Body of pancreas (tissue), 4 donors: ENCODE measurements around the gene ACP3. TPM values are rescaled to one million over a fixed set of nuclear protein-coding genes. Genes with fewer than 3 reads are reported as not detected.

Source experiments
- ATAC-seq: fragments of 150-250 bp; one replicate; pipeline ENCODE4 v1.9.1; 2016
- DNase-seq, 4 donors: peaks; one replicate each; pipeline ENCODE4 v3.0.0-alpha.2; 2019
- H3K27ac ChIP-seq, 4 donors: fragments of 200-600 bp; sonication (generic); 1 replicate in 3 of 4; 2 replicates in 1 of 4; pipeline versions ENCODE4 v1.5.1 to v1.6.1; 2016 to 2019; ENCODE audit warnings: mild to moderate bottlenecking in 1 of 4, mixed read lengths in 1 of 4, moderate library complexity in 1 of 4
- H3K27me3 ChIP-seq, 2 donors: fragments of 200-600 bp; sonication (generic); one replicate each; pipeline ENCODE4 v1.6.0; 2016; ENCODE audit warnings: mild to moderate bottlenecking in 1 of 2
- H3K36me3 ChIP-seq, 2 donors: fragments of 200-600 bp; sonication (generic); replicated peaks in 1 of 2; 2 replicates each; pipeline ENCODE4 v1.5.1; 2016; ENCODE audit warnings: low read depth in 2 of 2; ENCODE audit not compliant: insufficient read depth in 1 of 2
- H3K4me1 ChIP-seq: fragments of 200-600 bp; sonication (generic); one replicate; pipeline ENCODE4 v1.6.0; 2016
- H3K4me3 ChIP-seq, 2 donors: fragments of 200-600 bp; sonication (generic); 1 replicate in 1 of 2; 2 replicates in 1 of 2; pipeline ENCODE4 v1.5.1; 2016 to 2019
- H3K9me3 ChIP-seq, 3 donors: fragments of 200-600 bp; sonication (generic); 1 replicate in 2 of 3; 2 replicates in 1 of 3; pipeline ENCODE4 v1.5.1; 2016
- CTCF ChIP-seq, 7 experiments: fragments of 450-650 bp in 4 of 7; fragments of 200-600 bp in 3 of 7; sonication (generic) in 3 of 7; IDR thresholded peaks; one replicate each; pipeline ENCODE4 v1.5.1; 2016 to 2019; ENCODE audit warnings: antibody characterized with exemption in 7 of 7
- POLR2A ChIP-seq, 3 donors: fragments of 450-650 bp; IDR thresholded peaks; one replicate each; pipeline ENCODE4 v1.6.1; 2016; ENCODE audit warnings: antibody characterized with exemption in 3 of 3, mild to moderate bottlenecking in 2 of 3
- WGBS, 2 donors: methylation state at CpG; one replicate each; pipeline ENCODE4 v1.1.5; 2017; 5-methylcytosine and 5-hydroxymethylcytosine counted together
- intact Hi-C: fragments of 100-400 bp; cut with DNase I; formaldehyde crosslinking; loops from one replicate; pipeline ENCODE4 v1.15.1; 2023
- total RNA-seq, 2 donors: library from RNA; depleted of rRNA; stranded (reverse); fragments of >200 nt; gene quantifications; one replicate each; pipeline ENCODE4 v1.1.0, GENCODE V29; 2016

Gene ACP3
- total RNA-seq, 2 donors from 2014 or later, result 0.33 to 1.6 TPM

DNA sequence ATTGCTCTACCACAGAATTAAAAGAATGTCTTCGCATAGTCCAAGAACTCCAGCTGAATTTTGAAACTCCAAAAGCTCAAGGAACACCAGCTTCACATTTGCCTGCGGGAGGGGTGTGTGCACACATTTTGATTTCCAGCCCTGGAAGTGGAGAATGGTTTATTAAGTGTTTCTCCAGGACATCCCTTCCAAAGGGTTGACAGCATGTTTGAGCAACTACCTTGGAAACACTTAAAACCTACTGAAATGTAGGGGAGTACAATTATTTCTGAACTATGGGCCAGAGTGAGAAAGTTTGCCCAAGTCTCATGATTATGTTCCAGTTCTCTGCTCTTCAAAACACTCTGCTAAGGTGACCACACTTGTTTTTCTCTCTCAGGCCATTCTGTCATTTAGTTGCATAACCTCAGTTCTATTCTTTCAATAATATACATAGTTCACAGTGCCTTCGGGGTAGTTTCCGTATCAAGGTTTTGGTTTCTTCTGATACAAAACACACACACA, 7.9 kb downstream of the ACP3 start:
- 61 to 81% methylated on average over 4 of the region's 4 CpGs for WGBS, 2 donors
- TF ChIP-seq POLR2A (IDR thresholded peaks at IDR 0.05) (no peak), CTCF (IDR thresholded peaks at IDR 0.05) (no peak)
- H3K27ac ChIP-seq, result peak overlapping the region in 2 of 4 donors; percentile 47 to 55
- no peak overlapping the region for H3K4me3 ChIP-seq
- DNase-seq (no peak), ATAC-seq (peak; percentile 45)
- H3K27me3 ChIP-seq, result no peaks in the 10 kb centered on the region
- peaks cover 25% of the 10 kb centered on the region for H3K4me1 ChIP-seq
- intact Hi-C loops, result no loop called here
- no peaks in the 10 kb centered on the region for H3K9me3 ChIP-seq
- no peaks in the 10 kb centered on the region for H3K36me3 ChIP-seq

GRCh38 chr3:132325634-132326033, 8.4 kb downstream of the ACP3 start:
- peak overlapping the region in 3 of 4 donors; percentile 31 to 55 (median 47) for H3K27ac ChIP-seq
- DNase-seq (no peak), ATAC-seq (peak; percentile 39)
- H3K4me1 ChIP-seq, result peaks cover 24% of the 10 kb centered on the region
- H3K27me3 ChIP-seq, result no peaks in the 10 kb centered on the region
- no peak overlapping the region for H3K4me3 ChIP-seq
- no peaks in the 10 kb centered on the region for H3K36me3 ChIP-seq
- WGBS, 2 donors, result 58 to 64% methylated on average over 2 of the region's 2 CpGs
- no peaks in the 10 kb centered on the region for H3K9me3 ChIP-seq
- intact Hi-C loops, result no loop called here
- TF ChIP-seq CTCF (IDR thresholded peaks at IDR 0.05) (no peak), POLR2A (IDR thresholded peaks at IDR 0.05) (no peak)

GRCh38 chr3:132326251-132326650, 9.0 kb downstream of the ACP3 start:
- intact Hi-C loops, result no loop called here
- Histone ChIP-seq H3K9me3 (no peaks in the 10 kb centered on the region), H3K27me3 (no peaks in the 10 kb centered on the region), H3K4me1 (peaks cover 19% of the 10 kb centered on the region), H3K4me3 (no peak overlapping the region), H3K36me3 (no peaks in the 10 kb centered on the region), H3K27ac (peak overlapping the region in 3 of 4 donors; percentile 31 to 55 (median 47))
- ATAC-seq (peak; percentile 28), DNase-seq (no peak)
- 24 to 28% methylated on average over 2 of the region's 2 CpGs for WGBS, 2 donors
- TF ChIP-seq CTCF (IDR thresholded peaks at IDR 0.05) (no peak), POLR2A (IDR thresholded peaks at IDR 0.05) (no peak)

DNA sequence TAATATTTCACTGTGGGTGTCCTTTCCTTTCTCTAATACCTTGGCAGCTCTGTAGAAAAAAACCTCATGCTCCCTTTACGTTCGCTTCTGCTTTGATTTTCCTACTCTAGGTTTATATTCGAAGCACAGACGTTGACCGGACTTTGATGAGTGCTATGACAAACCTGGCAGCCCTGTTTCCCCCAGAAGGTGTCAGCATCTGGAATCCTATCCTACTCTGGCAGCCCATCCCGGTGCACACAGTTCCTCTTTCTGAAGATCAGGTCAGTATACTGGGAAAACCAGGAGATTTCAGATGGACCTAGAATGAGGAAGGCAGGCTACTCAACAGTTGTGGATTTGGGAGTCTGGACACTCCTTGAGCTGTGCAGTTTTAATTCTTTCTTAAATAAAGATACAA, 14.9 kb downstream of the ACP3 start:
- WGBS, 2 donors, result 87 to 88% methylated on average over 6 of the region's 6 CpGs
- DNase-seq (no peak), ATAC-seq (no peak)
- Histone ChIP-seq H3K4me1 (no peaks in the 10 kb centered on the region), H3K36me3 (no peaks in the 10 kb centered on the region), H3K27ac (peak overlapping the region in 1 of 4 donors; percentile 31), H3K9me3 (no peaks in the 10 kb centered on the region), H3K27me3 (no peaks in the 10 kb centered on the region), H3K4me3 (no peak overlapping the region)
- TF ChIP-seq POLR2A (IDR thresholded peaks at IDR 0.05) (no peak), CTCF (IDR thresholded peaks at IDR 0.05) (no peak)
- intact Hi-C loops, result loop anchor here (5.0 kb wide), 1 partner anchor 75 kb away; no protein-coding TSS in a partner anchor

- Histone ChIP-seq H3K27ac (peak overlapping the region in 1 of 4 donors; percentile 31), H3K27me3 (no peaks in the 10 kb centered on the region), H3K4me3 (no peak overlapping the region), H3K4me1 (peaks cover 4% of the 10 kb centered on the region), H3K9me3 (no peaks in the 10 kb centered on the region), H3K36me3 (no peaks in the 10 kb centered on the region)
- WGBS, 2 donors, result 22 to 33% methylated on average over 1 of the region's 1 CpG
- ATAC-seq (peak; percentile 47), DNase-seq (peak in 2 of 4 donors; percentile 9 to 30)
- intact Hi-C loops, result loop anchor here (5.0 kb wide), 1 partner anchor 75 kb away; no protein-coding TSS in a partner anchor
- TF ChIP-seq CTCF (IDR thresholded peaks at IDR 0.05) (no peak), POLR2A (IDR thresholded peaks at IDR 0.05) (no peak)
Measured at GRCh38 chr3:132332508-132332907, 15.3 kb downstream of the ACP3 start.
